NCI-H510A (cell line): ENCODE measurements around the gene GPR107.

ENCODE experiments used
- DNase-seq: peaks from one replicate; lab custom pipeline; 2025; lab: John Stamatoyannopoulos, UW

Gene GPR107

GRCh38 chr9:130027533-130028365 is 26.0 kb upstream of the GPR107 start:
- DNase-seq: no peak

- DNase-seq: no peak
These were observed 25.0 kb upstream of the GPR107 start for GRCh38 chr9:130028493-130029222.

- DNase-seq: no peak
These were observed 24.3 kb upstream of the GPR107 start for GRCh38 chr9:130029223-130029973.

- DNase-seq: no peak
These were observed 23.0 kb upstream of the GPR107 start for GRCh38 chr9:130030651-130031127.

- DNase-seq: no peak
These were observed 19.1 kb upstream of the GPR107 start for GRCh38 chr9:130034570-130034969.

GRCh38 chr9:130036099-130036498 is 17.6 kb upstream of the GPR107 start:
- DNase-seq: no peak

GRCh38 chr9:130039528-130040147 is 14.1 kb upstream of the GPR107 start:
- DNase-seq: no peak

- DNase-seq: no peak
These were observed 12.6 kb upstream of the GPR107 start for GRCh38 chr9:130040984-130041647.

GRCh38 chr9:130041648-130042405 is 11.9 kb upstream of the GPR107 start:
- no peak for DNase-seq

- DNase-seq: no peak
These were observed 11.3 kb upstream of the GPR107 start for GRCh38 chr9:130042406-130042884.

GRCh38 chr9:130042885-130043653 is 10.6 kb upstream of the GPR107 start, which contains the start of gene FNBP1:
Gene FNBP1, minus strand, starts transcription at chr9:130043189. Its CDS starts 214 bp downstream, at chr9:130042975.
- peak; percentile 67 for DNase-seq

- no peak for DNase-seq
These were observed 9.8 kb upstream of the GPR107 start for GRCh38 chr9:130043654-130044623.

GRCh38 chr9:130045725-130046450 is 7.8 kb upstream of the GPR107 start:
- no peak for DNase-seq

- DNase-seq: no peak
These were observed 4.1 kb upstream of the GPR107 start for GRCh38 chr9:130049431-130050210.

- no peak for DNase-seq
These were observed 3.2 kb upstream of the GPR107 start for GRCh38 chr9:130050462-130050861.

- no peak for DNase-seq
These were observed 1.9 kb upstream of the GPR107 start for GRCh38 chr9:130051855-130052254.

GRCh38 chr9:130053109-130053503 is 600 bp upstream of the GPR107 start:
- no peak for DNase-seq
